HepG2 (cell line): ENCODE measurements around the gene NAV2. TPM values are rescaled to one million over a fixed set of nuclear protein-coding genes. Genes with fewer than 3 reads are reported as not detected.

Experiments used
- ATM ChIP-seq: fragments of 450-650 bp; IDR thresholded peaks from 2 replicates; pipeline ENCODE4 v1.7.1; 2017; ENCODE audit warnings: mild to moderate bottlenecking, borderline replicate concordance
- CEBPZ ChIP-seq: IDR thresholded peaks from 2 replicates; pipeline ENCODE4 v1.6.1; 2012; ENCODE audit warnings: low read length, improper control_type of control experiment
- ELF3 ChIP-seq: IDR thresholded peaks from 2 replicates; pipeline ENCODE4 v1.6.1; 2016; ENCODE audit warnings: missing genetic modification reagents, missing compliant biosample characterization
- FLYWCH1 ChIP-seq: sonication (generic); formaldehyde crosslinking; IDR thresholded peaks from 2 replicates; pipeline ENCODE4 v1.8.1; 2023; ENCODE audit warnings: mild to moderate bottlenecking, missing genetic modification reagents
- FOXA1 ChIP-seq, 2 experiments: fragments of 450-650 bp in 1 of 2; sonication (generic) in 1 of 2; formaldehyde crosslinking in 1 of 2; IDR thresholded peaks; 2 replicates each; pipeline versions ENCODE4 v1.4.0 to v1.6.1; 2016 to 2020; ENCODE audit warnings: missing genetic modification reagents in 1 of 2
- GATAD1 ChIP-seq: IDR thresholded peaks from 2 replicates; pipeline ENCODE4 v1.6.1; 2016; ENCODE audit warnings: missing genetic modification reagents, missing compliant biosample characterization
- HOXD1 ChIP-seq: sonication (generic); formaldehyde crosslinking; IDR thresholded peaks from 2 replicates; pipeline ENCODE4 v1.5.0; 2020; ENCODE audit warnings: missing genetic modification reagents
- IKZF4 ChIP-seq: sonication (generic); formaldehyde crosslinking; IDR thresholded peaks from 2 replicates; pipeline ENCODE4 v1.5.1; 2020; ENCODE audit warnings: borderline replicate concordance, mild to moderate bottlenecking, low read depth, missing genetic modification reagents; ENCODE audit errors: not compliant biosample characterization
- MTF1 ChIP-seq: sonication (generic); formaldehyde crosslinking; IDR thresholded peaks from 2 replicates; pipeline ENCODE4 v1.5.0; 2020; ENCODE audit warnings: missing genetic modification reagents
- PATZ1 ChIP-seq: sonication (generic); formaldehyde crosslinking; IDR thresholded peaks from 2 replicates; pipeline ENCODE4 v1.4.0; 2020; ENCODE audit warnings: missing genetic modification reagents
- PLSCR1 ChIP-seq: sonication (generic); formaldehyde crosslinking; IDR thresholded peaks from 2 replicates; pipeline ENCODE4 v1.5.0; 2020; ENCODE audit warnings: missing genetic modification reagents, mild to moderate bottlenecking, borderline replicate concordance
- RNF2 ChIP-seq: fragments of 450-650 bp; conservative IDR thresholded peaks from 2 replicates; pipeline ENCODE4 v1.6.1; 2016; ENCODE audit warnings: low read depth
- SCMH1 ChIP-seq: sonication (generic); formaldehyde crosslinking; IDR thresholded peaks from 2 replicates; pipeline ENCODE4 v1.9.0; 2021; ENCODE audit warnings: missing genetic modification reagents, mild to moderate bottlenecking, borderline replicate concordance
- SMAD9 ChIP-seq: sonication (generic); formaldehyde crosslinking; IDR thresholded peaks from 2 replicates; pipeline ENCODE4 v1.5.1; 2020; ENCODE audit warnings: mild to moderate bottlenecking, missing genetic modification reagents
- SMARCE1 ChIP-seq: fragments of 450-650 bp; IDR thresholded peaks from 2 replicates; pipeline ENCODE4 v1.6.1; 2017; ENCODE audit warnings: borderline replicate concordance
- SRF ChIP-seq: IDR thresholded peaks from 2 replicates; pipeline ENCODE4 v1.6.1; 2011; ENCODE audit warnings: mild to moderate bottlenecking, low read depth, low read length, moderate library complexity
- ZKSCAN8 ChIP-seq: IDR thresholded peaks from 2 replicates; pipeline ENCODE4 v1.6.1; 2016; ENCODE audit warnings: borderline replicate concordance, missing genetic modification reagents, missing compliant biosample characterization
- ZNF34 ChIP-seq: sonication (generic); formaldehyde crosslinking; IDR thresholded peaks from 2 replicates; pipeline ENCODE4 v1.4.0; 2020; ENCODE audit warnings: mild to moderate bottlenecking, missing genetic modification reagents, borderline replicate concordance
- ZNF343 ChIP-seq: sonication (generic); formaldehyde crosslinking; IDR thresholded peaks from 2 replicates; pipeline ENCODE4 v1.4.0; 2020; ENCODE audit warnings: mild to moderate bottlenecking, missing genetic modification reagents
- ZNF556 ChIP-seq: sonication (generic); formaldehyde crosslinking; IDR thresholded peaks from 2 replicates; pipeline ENCODE4 v1.4.0; 2020; ENCODE audit warnings: mild to moderate bottlenecking, missing genetic modification reagents, borderline replicate concordance
- ZNF569 ChIP-seq: sonication (generic); formaldehyde crosslinking; IDR thresholded peaks from 2 replicates; pipeline ENCODE4 v1.5.0; 2020; ENCODE audit warnings: mild to moderate bottlenecking, missing genetic modification reagents, moderate library complexity, borderline replicate concordance
- ZNF577 ChIP-seq: sonication (generic); formaldehyde crosslinking; IDR thresholded peaks from 2 replicates; pipeline ENCODE4 v1.4.0; 2020; ENCODE audit warnings: mild to moderate bottlenecking, low read depth, missing genetic modification reagents, borderline replicate concordance
- ZNF598 ChIP-seq: sonication (generic); formaldehyde crosslinking; IDR thresholded peaks from 2 replicates; pipeline ENCODE4 v1.5.1; 2020; ENCODE audit warnings: mild to moderate bottlenecking, missing genetic modification reagents, borderline replicate concordance
- ZNF674 ChIP-seq: sonication (generic); formaldehyde crosslinking; IDR thresholded peaks from 2 replicates; pipeline ENCODE4 v1.5.0; 2020; ENCODE audit warnings: low read depth, mild to moderate bottlenecking, missing genetic modification reagents
- ZNF788 ChIP-seq: sonication (generic); formaldehyde crosslinking; IDR thresholded peaks from 2 replicates; pipeline ENCODE4 v1.5.0; 2020; ENCODE audit warnings: mild to moderate bottlenecking, missing genetic modification reagents, borderline replicate concordance
- polyA plus RNA-seq, 8 experiments: library from polyadenylated mRNA; depleted of rRNA in 3 of 8; stranded (reverse) in 7 of 8; unstranded in 1 of 8; fragments of >200 nt; fragmentation: Illumina TruSeq in 4 of 8; extraction: Trizol in 4 of 8; gene quantifications; 2 replicates each; pipeline versions ENCODE4 v1.2.1 to v1.2.3, GENCODE V29; 2011 to 2016; ENCODE audit warnings: low read depth in 4 of 8, missing spikeins in 1 of 8, mixed read lengths in 1 of 8; ENCODE audit not compliant: insufficient read depth in 1 of 8
- total RNA-seq, 5 experiments: library from RNA; depleted of rRNA; stranded (reverse); fragments of >200 nt; fragmentation: Illumina TruSeq; extraction: Trizol; gene quantifications; 2 replicates each; pipeline ENCODE4 v1.2.3, GENCODE V29; 2016; ENCODE audit warnings: low read depth in 1 of 5

The NAV2 gene
- total and polyA plus RNA-seq, 2 of the 13 experiments (the other 11 are each of a cell fraction or from before 2014, with no cell fraction given): 9.3 to 34.6 TPM

GRCh38 chr11:20013346-20014066 lies 300.9 kb downstream of the NAV2 start (continued):
- TF ChIP-seq CEBPZ (no peak), SCMH1 (CRISPR knock-in tag) (no peak), ZNF569 (no peak), SMAD9 (no peak), MTF1 (CRISPR knock-in tag) (no peak), GATAD1 (no peak), ZKSCAN8 (CRISPR knock-in tag) (no peak), ZNF598 (CRISPR knock-in tag) (0 out of 2 replicates have a peak, but pooled peaks have one; percentile 42), HOXD1 (CRISPR knock-in tag) (no peak), ZNF556 (CRISPR knock-in tag) (no peak), FLYWCH1 (CRISPR knock-in tag) (no peak), ZNF577 (no peak), ZNF788 (CRISPR knock-in tag) (no peak), IKZF4 (CRISPR knock-in tag) (no peak), ZNF343 (no peak), RNF2 (no peak), PLSCR1 (CRISPR knock-in tag) (no peak), ELF3 (CRISPR knock-in tag) (peak; percentile 59), SMARCE1 (no peak), FOXA1 (IDR thresholded peaks at IDR 0.05) (no peak), FOXA1 (CRISPR knock-in tag; IDR thresholded peaks at IDR 0.05) (0 out of 2 replicates have a peak, but pooled peaks have one; percentile 14), SRF (no peak), ZNF34 (no peak), ZNF674 (CRISPR knock-in tag) (no peak), ATM (no peak), PATZ1 (no peak)
